ENCODE measurements around the gene DOCK11.

DNA sequence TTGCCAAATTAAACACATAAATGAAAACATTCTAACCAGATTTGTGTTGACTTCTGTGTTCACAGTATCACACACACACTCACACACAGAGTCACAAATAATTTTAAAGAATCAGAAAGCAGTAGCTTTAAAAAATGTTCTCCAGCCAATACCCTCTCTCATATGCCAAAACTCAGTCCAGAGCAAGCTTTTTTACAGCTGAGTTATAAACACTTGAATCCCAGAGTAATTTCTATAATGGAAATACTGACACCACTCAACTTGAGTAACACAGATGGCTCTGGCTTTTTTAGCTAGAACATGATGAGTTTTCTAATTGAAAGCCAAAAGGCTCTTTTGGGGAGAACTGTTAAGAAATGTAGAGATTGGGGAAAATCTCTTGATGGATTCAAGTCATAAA lies 100.8 kb downstream of the DOCK11 start:
- TF ChIP-seq, protein P1, sequence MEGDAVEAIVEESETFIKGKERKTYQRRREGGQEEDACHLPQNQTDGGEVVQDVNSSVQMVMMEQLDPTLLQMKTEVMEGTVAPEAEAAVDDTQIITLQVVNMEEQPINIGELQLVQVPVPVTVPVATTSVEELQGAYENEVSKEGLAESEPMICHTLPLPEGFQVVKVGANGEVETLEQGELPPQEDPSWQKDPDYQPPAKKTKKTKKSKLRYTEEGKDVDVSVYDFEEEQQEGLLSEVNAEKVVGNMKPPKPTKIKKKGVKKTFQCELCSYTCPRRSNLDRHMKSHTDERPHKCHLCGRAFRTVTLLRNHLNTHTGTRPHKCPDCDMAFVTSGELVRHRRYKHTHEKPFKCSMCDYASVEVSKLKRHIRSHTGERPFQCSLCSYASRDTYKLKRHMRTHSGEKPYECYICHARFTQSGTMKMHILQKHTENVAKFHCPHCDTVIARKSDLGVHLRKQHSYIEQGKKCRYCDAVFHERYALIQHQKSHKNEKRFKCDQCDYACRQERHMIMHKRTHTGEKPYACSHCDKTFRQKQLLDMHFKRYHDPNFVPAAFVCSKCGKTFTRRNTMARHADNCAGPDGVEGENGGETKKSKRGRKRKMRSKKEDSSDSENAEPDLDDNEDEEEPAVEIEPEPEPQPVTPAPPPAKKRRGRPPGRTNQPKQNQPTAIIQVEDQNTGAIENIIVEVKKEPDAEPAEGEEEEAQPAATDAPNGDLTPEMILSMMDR (IDR thresholded peaks at IDR 0.05) = no peak
- TF ChIP-seq POLR2A (IDR thresholded peaks at IDR 0.05) = no peak
